Measurements from ENCODE around the gene MMP25.

MMP25 gene

DNA sequence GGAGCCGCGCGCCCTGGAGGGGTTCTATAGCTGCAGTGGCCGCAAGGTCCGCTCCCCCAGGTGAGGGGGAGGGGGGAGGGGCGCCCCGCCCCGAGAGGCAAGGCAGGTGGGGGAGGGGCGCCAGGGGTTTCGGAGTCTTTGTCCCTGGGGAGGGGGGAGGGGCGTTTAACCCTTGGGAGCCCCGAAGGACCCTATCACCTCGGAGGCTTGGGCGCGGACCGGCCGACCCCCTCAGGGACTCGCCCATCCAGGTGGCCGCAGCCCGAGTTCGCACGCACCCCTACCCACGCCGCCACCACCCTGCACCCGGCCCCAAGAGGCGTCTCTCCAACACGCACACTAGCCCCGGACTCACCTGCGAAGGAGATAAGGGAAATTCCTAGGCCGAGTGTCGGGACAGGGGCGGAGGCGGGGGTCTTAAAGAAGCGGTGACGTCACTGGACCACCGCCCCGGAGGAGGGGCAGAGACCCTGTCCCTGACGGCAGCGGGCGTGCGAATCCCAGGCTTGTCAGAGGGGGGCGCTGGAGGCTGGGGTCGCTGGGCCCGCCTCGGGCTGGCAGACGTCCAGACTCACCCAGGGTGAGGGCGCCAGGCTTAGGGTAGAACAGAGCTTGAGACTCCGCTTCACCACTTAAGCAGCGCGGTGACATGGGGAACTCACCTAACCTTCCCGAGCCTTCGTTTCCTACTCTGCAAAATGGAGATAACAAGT is 28.4 kb upstream of the MMP25 start, which contains the start of gene CLDN6:
Gene CLDN6, minus strand, starts transcription at position 390 of the 713 bp plus-strand sequence. CDS start 2,162 bp downstream, outside the sequence.
- DNase-seq = peak; percentile 81

DNA sequence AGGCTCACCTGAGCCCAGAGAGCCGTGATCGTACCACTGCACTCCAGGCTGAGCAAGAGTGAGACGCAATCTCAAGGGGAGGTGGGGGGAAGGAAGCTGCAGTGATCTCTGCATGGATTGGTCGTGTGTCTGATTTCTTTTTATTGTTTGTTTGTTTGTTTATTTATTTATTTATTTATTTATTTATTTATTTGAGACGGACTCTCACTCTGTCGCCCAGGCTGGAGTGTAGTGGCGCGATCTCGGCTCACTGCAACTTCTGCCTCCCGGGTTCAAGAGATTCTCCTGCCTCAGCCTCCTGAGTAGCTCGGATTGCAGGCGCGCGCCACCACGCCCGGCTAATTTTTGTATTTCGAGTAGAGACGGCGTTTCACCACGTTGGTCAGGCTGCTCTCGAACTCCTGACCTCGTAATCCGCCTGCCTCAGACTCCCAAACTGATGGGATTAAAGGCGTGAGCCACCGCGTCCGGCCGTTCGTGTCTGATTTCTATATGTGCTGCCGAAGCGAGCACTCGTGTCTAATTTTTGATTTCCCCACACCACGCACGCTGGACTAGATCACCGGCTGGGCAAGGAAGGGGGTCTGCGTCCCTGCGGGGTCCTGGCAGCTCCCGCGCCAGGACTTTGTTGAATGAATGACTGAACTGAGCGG is 26.6 kb upstream of the MMP25 start:
- DNase-seq = no peak

DNA sequence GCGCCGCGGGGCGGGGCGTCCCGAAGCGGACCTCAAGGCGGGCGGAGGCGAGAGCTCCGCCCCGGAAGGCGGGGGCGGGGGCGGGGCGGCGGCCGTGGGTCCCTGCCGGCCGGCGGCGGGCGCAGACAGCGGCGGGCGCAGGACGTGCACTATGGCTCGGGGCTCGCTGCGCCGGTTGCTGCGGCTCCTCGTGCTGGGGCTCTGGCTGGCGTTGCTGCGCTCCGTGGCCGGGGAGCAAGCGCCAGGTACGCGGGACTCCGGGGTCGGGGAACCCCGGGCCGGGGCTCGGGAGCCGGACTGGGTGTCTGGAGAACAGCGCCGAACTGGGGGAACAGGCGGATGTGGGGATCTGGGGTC is 26.1 kb upstream of the MMP25 start, which contains the start of gene TNFRSF12A:
Gene TNFRSF12A, plus strand, starts transcription at position 122 of the 357 bp plus-strand sequence. Its CDS starts 30 bp downstream, at position 152.
- peak; percentile 91 for DNase-seq

DNA sequence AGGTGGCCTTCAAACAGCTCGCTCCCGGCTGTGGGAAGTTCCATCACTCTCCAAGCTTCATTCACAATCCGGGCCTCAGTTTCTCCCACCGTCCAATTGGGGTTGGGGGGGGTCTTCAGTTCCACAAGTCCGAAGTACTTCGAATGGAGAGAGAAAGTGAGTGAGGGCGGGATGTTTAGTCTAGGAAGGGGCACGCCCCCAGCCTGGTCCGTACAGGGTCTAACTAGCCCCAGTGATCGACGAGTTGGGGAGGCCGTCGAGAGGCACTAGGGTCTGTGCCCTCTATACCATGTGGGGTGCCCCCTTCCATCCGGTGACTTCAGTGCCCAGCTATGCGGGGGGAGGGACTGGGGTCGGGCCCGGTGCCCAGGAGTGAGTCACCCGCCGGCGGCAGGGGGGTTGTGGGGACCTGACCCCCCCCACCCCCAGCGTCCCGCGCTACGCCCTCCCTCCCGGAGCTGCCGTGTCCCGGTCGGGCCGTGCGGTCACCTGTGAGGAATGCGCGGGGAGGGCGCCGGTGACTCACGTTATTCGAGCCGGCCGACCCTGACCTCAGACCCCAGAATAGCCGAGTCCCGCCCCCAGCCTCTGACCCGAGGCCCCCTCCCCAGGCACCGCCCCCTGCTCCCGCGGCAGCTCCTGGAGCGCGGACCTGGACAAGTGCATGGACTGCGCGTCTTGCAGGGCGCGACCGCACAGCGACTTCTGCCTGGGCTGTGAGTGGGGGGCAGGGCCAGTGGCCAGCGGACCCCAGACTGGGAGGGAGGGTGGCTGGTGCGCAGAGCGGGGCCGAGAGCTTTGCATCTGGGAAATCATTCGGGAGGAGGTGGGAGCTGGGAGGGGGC is 25.5 kb upstream of the MMP25 start:
- peak; percentile 73 for DNase-seq

DNA sequence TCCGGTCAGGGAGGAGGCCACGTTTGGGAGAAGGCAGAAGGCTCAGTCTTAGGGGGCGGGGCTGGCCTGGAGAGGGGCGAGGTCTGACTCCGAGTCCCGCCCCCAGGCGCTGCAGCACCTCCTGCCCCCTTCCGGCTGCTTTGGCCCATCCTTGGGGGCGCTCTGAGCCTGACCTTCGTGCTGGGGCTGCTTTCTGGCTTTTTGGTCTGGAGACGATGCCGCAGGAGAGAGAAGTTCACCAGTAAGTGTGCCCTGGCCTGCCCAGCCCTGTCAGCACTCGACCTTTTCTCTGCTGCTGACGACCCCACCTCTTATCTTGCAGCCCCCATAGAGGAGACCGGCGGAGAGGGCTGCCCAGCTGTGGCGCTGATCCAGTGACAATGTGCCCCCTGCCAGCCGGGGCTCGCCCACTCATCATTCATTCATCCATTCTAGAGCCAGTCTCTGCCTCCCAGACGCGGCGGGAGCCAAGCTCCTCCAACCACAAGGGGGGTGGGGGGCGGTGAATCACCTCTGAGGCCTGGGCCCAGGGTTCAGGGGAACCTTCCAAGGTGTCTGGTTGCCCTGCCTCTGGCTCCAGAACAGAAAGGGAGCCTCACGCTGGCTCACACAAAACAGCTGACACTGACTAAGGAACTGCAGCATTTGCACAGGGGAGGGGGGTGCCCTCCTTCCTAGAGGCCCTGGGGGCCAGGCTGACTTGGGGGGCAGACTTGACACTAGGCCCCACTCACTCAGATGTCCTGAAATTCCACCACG is 24.7 kb upstream of the MMP25 start:
- DNase-seq = peak; percentile 83

DNA sequence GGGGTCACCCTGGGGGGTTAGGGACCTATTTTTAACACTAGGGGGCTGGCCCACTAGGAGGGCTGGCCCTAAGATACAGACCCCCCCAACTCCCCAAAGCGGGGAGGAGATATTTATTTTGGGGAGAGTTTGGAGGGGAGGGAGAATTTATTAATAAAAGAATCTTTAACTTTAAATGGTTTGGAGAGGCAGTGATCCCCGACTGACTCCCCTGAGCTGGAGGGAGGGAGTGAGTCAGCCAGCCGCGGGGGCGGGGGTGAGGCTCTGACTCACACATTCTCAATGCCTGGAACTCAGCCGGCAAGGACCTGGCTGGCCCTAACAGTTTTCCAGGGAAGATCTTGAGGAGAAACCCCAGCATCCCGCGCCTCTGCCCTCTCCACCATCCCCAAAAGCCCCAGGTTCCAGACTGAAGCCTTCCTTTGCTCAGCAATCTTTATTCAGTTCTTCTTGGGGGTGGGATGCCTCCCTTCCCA is 24.1 kb upstream of the MMP25 start:
- DNase-seq = peak; percentile 83

DNA sequence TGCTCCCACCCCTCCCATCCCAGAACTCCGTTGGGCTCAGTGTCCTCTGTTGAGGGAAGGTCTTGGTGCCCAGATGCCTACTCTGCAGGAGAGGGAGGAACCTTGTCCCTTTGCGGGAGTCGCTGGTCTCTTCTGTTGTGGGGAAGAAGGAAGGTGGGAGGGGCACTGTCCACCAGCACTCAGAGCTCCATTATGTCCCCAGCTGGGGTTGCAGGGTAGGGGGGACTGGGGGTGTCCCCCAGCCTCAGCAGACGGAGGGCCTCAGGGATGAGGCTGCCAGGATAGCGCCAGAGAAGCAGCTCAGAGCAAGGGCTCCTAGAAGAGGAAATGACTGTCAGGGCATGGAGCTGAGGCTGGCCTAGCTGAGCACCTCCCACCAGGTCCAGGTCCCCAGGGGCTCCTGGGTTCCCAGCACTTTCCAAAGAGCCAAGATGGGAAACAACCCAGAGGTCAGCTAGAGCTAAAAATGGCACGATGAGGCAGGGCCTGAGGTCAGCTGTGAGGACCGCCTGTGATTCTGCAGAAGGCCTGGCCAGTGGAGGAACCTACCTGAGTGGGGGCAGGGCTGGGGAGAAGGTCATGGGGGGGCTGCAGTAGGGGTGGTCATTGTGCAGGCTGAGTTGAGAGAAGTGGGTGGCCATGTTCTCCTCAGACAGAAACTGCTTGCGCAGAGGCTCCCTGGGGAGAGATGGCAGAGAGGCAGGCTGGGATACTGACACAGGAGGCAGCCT is 23.5 kb upstream of the MMP25 start:
- DNase-seq = peak; percentile 46

DNA sequence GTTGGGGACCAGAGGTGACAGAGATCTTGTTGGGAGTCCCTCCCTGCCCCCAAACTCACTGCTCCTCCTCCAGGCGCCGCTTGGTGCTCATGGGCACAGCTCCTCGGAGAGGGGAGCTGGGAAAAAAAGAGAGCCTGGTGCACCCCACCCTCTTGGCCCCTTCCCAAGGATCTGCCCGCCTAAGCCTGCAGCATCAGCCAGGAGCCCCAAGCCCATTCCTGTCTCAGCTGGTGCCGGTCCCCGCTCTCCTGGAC is 23.0 kb upstream of the MMP25 start:
- DNase-seq = peak; percentile 77

DNA sequence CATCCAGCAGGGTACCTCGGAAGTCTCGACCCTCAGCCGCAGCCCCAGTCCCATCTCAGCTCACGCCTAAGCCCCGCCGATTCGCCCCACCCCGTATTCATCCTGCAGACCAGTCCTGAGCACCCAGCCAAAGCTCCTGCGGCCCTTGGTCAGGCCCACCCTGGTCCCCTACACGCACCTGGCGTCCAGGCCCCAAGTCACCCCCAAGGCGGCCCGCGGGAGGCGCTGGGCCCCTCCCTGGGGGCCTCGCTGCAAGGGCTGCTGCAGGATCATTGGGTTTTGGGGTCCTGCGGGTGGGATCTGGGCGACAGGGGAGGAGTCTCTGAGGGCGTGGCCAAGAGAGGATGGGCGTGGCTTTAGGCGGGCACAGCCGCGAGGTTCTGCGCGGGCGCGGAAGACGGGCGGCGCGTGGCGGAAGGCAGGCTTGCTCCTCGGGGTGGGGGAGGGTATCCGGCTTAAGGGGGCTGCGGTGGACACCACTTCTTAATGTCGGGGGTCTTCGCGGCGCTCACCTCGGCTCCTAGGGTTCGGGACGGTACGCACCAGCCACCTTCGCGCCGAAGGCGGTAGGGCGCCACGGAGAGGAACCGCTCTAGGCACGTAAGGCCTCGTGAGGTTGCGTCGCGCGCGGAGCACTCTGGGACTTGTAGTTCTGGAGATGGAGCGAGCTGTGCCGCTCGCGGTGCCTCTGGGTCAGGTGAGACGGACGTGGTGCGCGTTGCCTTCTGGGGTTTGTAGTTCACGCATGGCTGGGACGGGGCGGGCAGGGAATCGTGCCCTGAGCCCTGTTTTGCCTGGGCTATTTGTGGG is 22.5 kb upstream of the MMP25 start, which contains the start of the genes HCFC1R1 and THOC6:
Gene HCFC1R1, minus strand, starts transcription at position 274 of the 810 bp plus-strand sequence. Its CDS starts 1 bp downstream, at position 273.
Gene THOC6, plus strand, starts transcription at position 367 of the 810 bp plus-strand sequence. Its CDS starts 292 bp downstream, at position 659.
- DNase-seq = peak; percentile 99

DNA sequence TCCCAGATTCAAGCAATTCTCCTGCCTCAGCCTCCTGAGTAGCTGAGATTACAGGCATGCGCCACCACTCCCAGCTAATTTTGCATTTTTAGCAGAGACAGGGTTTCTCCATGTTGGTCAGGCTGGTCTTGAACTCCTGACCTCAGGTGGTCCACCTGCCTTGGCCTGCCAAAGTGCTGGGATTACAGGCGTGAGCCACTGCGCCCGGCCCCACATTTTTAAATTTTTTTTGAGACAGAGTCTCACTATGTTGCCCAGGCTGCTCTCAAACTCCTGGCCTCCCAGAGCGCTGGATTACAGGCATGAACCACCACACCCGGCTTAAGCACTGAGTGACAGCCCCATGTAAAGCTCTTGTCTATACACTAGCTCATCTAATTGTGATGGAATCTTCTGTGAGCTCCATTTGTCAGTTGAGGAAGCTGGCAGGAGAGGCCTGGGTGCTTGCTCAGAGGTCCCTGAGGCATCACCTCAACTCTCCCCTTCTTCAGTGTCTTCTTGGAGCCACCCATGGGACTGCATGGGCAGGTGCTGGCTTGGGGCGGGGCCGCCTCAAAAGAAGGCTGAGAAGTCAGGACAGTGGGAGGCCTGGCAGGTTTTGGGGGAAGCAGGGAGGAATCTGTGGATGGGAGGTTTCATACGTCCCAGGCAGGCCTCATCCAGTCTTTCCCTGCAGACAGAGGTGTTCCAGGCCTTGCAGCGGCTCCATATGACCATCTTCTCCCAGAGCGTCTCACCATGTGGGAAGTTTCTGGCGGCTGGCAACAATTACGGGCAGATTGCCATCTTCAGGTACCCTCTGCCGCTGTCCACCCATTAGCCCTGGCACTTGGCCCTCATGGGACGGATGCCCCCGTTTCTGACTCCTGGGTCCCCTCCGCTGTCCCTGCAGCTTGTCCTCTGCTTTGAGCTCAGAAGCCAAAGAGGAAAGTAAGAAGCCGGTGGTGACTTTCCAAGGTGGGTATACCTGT is 21.0 kb upstream of the MMP25 start:
- DNase-seq = no peak

DNA sequence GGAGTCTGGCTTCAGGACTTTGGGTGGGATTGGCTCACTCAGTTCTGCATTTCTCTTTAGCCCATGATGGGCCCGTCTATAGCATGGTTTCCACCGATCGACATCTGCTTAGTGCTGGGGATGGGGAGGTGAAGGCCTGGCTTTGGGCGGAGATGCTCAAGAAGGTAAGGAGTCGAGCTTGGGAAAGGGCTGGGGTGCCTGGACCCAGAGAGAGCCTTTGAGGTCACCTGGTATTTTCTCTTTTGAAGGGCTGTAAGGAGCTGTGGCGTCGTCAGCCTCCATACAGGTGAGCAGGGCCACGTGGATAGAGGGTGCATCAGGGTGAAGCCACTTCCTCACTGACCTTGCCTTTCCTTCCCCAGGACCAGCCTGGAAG is 20.4 kb upstream of the MMP25 start:
- no peak for DNase-seq

DNA sequence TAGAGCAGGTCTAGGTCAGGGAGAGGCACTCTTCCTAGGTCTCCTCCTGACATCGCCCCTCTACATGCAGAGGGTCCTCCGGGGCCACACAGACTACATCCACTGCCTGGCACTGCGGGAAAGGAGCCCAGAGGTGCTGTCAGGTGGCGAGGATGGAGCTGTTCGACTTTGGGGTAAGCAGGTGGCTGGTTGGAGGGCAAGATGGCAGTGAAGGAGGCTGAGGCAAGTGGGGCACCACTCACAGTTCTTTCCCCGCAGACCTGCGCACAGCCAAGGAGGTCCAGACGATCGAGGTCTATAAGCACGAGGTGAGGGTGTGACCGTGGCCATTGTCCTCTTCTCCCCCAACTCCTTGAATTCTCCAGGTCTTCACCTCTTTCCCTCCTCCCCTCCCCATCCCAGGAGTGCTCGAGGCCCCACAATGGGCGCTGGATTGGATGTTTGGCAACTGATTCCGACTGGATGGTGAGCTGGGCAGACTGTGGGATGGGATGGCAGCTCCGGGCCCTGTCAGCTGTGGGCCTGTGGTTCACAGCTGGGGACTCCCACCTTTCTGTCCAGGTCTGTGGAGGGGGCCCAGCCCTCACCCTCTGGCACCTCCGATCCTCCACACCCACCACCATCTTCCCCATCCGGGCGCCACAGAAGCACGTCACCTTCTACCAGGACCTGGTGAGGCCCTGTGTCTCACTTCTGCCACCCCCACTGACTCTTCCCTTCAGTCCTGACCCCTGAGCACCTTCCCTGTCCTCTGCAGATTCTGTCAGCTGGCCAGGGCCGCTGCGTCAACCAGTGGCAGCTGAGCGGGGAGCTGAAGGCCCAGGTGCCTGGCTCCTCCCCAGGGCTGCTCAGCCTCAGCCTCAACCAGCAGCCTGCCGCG is 19.5 kb upstream of the MMP25 start:
- DNase-seq = no peak

DNA sequence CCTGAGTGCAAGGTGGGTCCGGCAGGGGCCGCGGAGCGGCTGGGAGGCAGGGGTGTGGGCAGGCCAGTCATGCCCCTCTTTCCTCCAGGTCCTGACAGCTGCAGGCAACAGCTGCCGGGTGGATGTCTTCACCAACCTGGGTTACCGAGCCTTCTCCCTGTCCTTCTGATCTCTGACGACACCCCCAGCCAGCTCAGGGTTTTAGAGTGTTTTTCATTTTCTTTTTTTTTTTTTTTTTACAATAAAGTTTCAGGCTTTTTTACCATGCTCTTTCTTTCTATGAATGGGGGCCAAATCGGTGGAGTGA is 18.9 kb upstream of the MMP25 start:
- DNase-seq = no peak

DNA sequence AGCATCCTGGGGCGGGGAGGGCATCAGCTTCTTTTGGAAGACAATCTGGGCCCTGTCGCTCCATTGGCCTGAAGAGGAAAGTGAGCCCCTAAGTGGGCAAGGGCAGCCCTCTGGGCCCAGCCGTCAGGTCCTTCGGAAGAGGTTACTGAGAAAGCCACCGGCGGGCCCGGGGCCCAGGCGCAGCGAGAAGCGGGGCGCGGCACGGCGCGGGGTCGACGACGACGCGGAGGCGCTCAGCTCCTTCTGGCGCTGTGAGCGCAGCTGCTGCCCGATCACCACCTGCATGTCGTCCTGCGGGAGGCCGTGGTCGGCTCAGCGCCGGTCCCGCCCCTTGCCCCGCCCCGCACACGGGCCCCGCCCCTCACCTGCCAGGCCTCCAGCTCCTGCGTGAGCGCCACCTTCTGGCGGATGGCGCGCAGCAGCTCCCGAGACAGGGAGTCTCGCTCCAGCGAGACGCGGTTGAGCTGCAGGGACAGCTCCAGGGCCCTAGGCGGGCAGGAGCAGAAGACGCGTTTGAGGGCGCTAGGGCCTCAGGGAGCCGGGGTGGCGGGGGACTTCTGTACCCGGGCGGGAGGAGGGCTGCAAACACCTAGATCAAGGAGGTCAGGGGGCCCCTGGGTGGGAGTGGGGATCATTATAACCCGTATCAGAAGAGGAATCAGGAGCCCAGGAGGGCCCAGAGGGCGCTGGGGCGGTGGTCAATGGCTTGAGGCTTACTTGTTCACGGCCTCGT is 18.2 kb upstream of the MMP25 start:
- DNase-seq = peak; percentile 96

DNA sequence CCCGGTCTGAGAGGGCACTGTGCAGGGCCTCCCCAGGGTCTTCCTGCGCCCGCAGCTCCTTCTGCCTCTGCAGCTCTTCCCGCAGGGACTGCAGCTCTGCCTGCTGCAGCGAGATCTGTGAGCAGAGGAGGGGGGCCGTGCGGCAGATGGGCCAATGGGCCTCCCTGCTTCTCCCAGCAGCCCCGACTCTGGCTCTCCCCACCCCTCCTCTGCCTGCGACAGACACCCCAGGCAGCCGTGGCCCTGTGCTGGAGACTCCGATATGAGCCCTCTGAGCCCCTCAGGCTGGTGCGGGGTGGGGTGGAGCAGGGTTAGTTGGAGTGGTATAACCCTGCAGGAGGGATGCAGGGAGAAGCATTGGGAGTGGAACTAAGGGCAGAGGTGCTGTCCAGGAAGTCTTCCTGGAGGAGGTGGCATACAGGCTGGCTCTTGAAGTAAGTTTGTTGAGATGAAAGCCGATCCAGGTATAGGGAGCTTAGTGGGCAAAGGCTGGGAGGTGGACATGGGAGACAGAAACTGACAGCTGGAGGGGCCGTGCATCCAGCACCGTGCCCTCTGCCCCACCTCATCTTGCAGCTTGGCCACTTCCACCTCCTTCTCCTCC is 17.5 kb upstream of the MMP25 start:
- DNase-seq = peak; percentile 65

DNA sequence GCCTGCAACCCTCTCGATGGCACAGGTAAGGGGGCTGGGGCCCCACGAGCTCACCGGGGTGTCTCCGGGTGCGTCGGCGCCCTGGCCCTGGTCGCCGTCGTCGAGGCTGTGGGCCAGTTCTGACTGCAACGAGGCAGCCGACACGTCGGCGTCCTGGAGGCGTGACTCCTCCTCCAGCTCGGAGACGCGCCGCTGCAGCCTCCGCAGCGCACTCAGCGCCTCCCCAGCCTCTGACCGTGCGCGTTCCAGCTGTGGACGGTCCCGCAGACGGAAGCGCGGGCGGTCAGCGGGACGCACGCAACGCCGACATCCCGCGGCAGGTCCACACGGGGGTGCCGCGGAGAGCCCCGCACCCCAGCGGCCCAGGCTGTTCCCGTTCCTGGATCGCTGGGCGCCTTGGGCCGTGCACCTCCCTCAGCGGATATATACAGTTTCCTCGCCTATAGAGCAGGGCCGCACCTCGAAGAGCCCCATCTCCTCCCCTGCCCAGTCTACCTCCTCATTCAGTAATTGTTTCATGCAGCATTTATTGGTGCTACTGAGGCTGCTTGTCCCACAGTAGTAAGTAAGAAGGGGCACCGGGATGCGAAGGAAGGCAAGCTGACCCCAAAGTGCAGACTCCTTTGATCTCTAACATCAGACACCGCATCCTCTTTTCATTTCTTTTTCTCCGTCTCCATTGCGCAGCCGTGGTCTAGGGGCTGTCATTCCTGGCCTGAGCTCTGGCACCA is 16.7 kb upstream of the MMP25 start:
- DNase-seq = peak; percentile 70

All from NCI-H69 (cell line).